ENCODE results near the gene NUP58.

- TF ChIP-seq CTCF (IDR thresholded peaks at IDR 0.05; ENCODE audit: low read length) (peak; percentile 92), EZH2 (IDR thresholded peaks at IDR 0.05; ENCODE audit: borderline replicate concordance, low read length) (no peak)
Measured at GRCh38 chr13:25286969-25287961, 14.2 kb upstream of the NUP58 start, which contains the start of gene MTMR6.

All from OCI-LY1 (cell line).